AG10803 (cell line): Measurements from ENCODE around the gene NBL1.
A peak's percentile ranks its signal among the peaks of the same experiment; 100 is the strongest.

Source experiments
- DNase-seq: peaks from one replicate; pipeline ENCODE4 v3.0.0; 2010; ENCODE audit warnings: low read depth
- H3K4me3 ChIP-seq: 2 replicates; pipeline ENCODE4 v1.5.1; 2011; ENCODE audit warnings: mild to moderate bottlenecking, low read length, control low read depth
- TF ChIP-seq, protein P1 (sequence below): conservative IDR thresholded peaks from 2 replicates; pipeline ENCODE4 v1.5.1; 2011; ENCODE audit warnings: mild to moderate bottlenecking, low read length, control low read depth, inconsistent platforms

NBL1 gene

DNA sequence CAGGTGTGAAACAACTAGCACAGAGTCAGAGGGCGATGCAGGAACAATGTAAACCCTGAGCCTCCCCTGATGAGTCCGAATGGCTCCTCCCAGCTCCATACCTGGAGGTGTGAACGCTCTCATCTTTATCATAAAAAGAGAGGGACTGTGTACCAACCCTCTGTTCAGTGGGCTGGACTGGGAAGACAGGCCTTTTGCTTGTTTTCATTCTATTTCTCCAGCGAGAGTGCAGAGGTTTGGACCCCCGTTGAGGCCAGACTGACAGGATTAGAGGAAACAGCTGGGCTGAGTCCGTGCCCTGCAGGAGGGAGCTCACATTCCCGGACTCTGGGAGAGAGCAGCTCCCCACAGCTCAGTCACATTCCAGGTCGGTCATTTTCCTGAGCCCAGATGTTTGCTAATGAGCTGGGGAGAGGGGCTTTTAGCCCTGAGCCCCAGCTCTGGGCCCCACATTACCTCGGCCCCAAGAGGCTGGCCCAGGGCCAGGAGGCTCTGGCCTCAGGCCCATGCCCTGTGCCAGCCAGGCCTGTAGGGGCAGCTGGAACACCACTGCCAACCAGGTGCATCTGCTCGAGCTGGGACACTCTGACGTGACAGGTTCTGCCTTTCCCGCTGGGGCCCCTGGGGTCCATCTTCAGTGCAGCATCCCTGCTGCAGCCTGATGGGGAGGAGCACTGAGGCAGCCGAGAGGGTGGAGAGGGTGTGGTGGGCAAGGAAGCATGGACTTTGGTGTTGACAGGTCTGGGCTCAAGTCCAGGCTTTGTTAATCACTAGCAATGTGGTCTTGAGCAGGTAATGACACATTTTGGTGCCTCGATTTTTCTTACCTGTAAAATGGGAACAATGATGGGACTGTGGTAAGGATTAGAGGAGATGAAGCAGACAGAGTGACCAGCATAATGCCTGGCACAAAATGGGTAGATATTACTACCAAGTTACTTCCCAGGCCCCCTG lies 3.5 kb upstream of the NBL1 start:
- DNase-seq: no peak
- H3K4me3 ChIP-seq: no peak overlapping the region
- TF ChIP-seq, protein P1, sequence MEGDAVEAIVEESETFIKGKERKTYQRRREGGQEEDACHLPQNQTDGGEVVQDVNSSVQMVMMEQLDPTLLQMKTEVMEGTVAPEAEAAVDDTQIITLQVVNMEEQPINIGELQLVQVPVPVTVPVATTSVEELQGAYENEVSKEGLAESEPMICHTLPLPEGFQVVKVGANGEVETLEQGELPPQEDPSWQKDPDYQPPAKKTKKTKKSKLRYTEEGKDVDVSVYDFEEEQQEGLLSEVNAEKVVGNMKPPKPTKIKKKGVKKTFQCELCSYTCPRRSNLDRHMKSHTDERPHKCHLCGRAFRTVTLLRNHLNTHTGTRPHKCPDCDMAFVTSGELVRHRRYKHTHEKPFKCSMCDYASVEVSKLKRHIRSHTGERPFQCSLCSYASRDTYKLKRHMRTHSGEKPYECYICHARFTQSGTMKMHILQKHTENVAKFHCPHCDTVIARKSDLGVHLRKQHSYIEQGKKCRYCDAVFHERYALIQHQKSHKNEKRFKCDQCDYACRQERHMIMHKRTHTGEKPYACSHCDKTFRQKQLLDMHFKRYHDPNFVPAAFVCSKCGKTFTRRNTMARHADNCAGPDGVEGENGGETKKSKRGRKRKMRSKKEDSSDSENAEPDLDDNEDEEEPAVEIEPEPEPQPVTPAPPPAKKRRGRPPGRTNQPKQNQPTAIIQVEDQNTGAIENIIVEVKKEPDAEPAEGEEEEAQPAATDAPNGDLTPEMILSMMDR: no peak

DNA sequence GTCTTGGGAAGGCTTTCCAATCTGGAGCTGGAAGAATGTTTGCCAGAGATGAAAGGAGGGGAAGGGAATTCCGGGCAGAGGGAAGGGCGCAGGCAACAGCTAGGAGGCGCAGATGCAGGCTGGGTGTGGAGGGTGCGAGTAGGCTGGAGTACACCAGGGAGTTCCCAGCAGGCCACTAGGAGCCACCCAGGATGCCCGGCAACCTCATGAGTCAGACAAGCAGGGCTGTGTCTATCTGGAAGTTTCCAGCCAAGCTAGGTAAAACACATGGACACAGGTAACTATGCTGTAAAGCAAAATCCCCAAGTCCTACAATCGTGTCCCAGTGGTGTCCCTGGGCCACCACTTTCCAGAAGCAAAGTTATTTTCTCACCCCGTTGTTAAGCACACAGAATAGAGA lies 990 bp upstream of the NBL1 start:
- peak; percentile 39 for DNase-seq
- H3K4me3 ChIP-seq: peak overlapping the region; percentile 64
- TF ChIP-seq, protein P1: peak; percentile 16; the same call in 1 of the 2 replicates

DNA sequence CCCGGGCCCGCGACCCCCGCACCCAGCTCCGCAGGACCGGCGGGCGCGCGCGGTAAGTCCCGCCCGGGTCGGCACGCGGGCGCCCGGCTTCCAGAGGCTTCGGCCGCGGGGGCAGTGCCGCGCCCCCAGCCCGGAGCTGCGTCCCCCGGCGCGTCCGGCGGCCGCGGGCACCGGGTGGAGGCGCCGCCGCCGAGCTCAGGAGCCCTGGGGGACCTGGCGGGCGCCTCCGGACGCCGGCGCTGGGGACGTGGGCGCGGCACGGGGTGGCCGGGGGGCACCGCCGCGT lies 227 bp downstream of the NBL1 start:
- no peak for DNase-seq
- TF ChIP-seq, protein P1: no peak
- H3K4me3 ChIP-seq: peak overlapping the region; percentile 82

DNA sequence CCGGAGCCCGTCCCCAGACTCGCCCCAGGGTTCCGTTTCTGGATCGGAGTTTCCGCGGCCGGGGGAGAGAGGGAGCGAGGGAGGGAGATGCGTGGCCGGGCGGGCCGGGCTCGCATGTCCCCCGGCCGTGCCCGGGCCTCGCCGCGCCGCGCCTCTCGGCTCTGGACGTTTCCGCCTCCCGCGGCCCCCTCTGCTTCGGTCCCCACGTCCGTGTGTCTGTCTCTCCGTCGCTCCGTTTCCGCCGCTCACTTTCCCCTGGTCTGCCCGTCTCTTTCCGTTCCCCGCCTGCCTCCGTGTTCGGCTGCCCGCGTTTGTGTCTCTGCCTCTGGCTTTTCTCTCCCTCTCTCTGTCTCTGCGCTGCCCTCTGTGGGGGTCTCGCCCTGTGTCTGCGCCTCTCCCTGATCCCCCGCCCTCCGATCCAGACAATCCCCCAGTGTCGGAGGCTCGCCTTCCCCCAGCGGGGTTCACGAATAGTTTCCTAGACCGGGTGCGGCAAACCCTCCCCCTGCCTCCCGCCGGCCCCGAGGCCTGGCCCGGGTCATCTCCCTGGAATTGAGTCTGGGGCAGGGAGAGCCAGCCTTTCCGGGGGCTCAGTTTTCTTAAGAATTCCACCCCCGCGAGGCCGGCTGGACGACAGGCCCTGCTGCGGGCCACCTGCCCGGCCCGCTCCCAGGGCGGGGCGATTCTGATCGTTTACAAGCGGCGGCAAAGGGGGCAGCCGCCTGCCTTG lies 735 bp downstream of the NBL1 start:
- DNase-seq: no peak
- TF ChIP-seq, protein P1: no peak
- peak overlapping the region; percentile 82 for H3K4me3 ChIP-seq

DNA sequence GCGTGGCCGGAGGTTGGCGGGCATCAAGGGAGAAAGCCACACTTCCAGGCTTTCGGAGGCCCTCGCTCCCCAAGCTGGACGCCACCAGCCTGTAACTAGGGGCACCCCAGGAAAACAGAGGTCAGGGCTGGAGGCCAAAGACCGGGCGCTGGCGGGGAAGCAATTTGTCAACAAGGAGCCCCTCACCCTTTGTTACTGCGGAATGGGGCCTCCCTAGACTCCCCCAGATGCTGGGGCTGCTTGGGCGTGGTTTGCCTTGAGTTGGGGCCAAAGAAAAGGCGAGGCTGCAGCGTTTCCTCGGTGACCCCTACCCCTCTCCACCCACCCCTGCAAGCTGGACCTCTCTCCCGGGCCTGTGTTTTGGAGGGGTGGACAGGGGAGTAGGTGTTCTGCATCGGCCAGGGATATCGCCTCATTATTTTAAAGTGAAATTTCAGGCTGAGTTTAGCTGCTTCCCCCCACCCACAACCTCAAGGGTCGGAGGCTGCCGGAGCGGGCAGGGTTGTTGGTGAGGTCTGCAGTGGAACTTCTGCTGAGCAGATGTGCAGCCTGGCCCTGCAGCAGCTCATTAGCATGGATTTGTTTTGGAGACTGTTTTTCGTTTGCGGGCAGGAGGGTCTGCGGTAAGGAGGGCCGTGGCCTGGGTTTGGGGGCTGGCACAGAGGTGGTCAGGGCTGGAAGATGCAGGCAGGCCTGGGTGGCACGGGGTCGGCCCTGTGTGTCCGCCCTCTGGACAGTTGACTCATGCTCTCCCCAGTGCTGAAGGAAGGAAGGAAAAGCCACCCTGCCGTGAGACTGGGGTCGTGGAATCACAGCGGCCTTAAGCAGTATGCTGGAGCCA lies 1.5 kb downstream of the NBL1 start:
- DNase-seq: peak; percentile 44
- H3K4me3 ChIP-seq: peak overlapping the region; percentile 82

More for the DNA sequence above, 1.5 kb downstream of the NBL1 start:
- TF ChIP-seq, protein P1: no peak
